K562 (cell line): Measurements from ENCODE around the gene ZAP70. TPM values are rescaled to one million over a fixed set of nuclear protein-coding genes. Genes with fewer than 3 reads are reported as not detected.

Experiments used
- ATAC-seq: fragments of 200-7000 bp; cut with Tn5 transposase; 3 replicates; pipeline ENCODE4 v1.9.1; 2020; ENCODE audit warnings: moderate library complexity
- BruUV-seq: library from RNA; stranded (reverse); fragments of 400-500 nt; replicated peaks from 2 replicates; lab custom pipeline; 2021; lab: Mats Ljungman, UMichigan
- CTCF ChIA-PET: fragments of 300-600 bp; formaldehyde crosslinking; extraction: SDS; loops from one replicate; lab custom pipeline; 2021; ENCODE audit warnings: low intra/inter-chr PET ratio; lab: Yijun Ruan, JAX
- POLR2A ChIA-PET: fragments of 300-600, 350-650 bp; sonication (Branson Sonifier 250); formaldehyde crosslinking; extraction: SDS; loops from one replicate; lab custom pipeline; 2021; ENCODE audit warnings: antibody characterized with exemption, inconsistent platforms; lab: Yijun Ruan, JAX
- DNase-seq, 4 experiments: peaks; one replicate each; pipeline versions ENCODE4 v3.0.0 to v3.0.0-alpha.2; 2011 to 2018; ENCODE audit warnings: low spot score in 3 of 4, mixed read lengths in 3 of 4; ENCODE audit errors: extremely low read depth in 1 of 4
- FAIRE-seq: peaks from 2 replicates; lab custom pipeline; 2011; peaks lifted over from hg19 to GRCh38; lab: Jason Lieb, UNC
- H2AFZ ChIP-seq: 2 replicates; pipeline ENCODE4 v1.6.0; 2011; ENCODE audit warnings: low read depth, low read length, control low read depth, inconsistent platforms
- H3K27ac ChIP-seq: fragments of 200-600 bp; 3 replicates; pipeline ENCODE4 v1.8.0; 2011; ENCODE audit warnings: low read depth, mild to moderate bottlenecking, control low read depth, inconsistent platforms, low read length, moderate library complexity, mixed read lengths; ENCODE audit errors: extremely low read depth
- H3K27me3 ChIP-seq, 2 experiments: fragments of 300-600 bp in 1 of 2; 2 replicates in 1 of 2; 3 replicates in 1 of 2; pipeline versions ENCODE4 v1.6.0 to v1.8.0; 2011; ENCODE audit warnings: inconsistent platforms in 2 of 2, low read length in 2 of 2, mild to moderate bottlenecking in 1 of 2, mixed read lengths in 1 of 2, moderate library complexity in 1 of 2; ENCODE audit not compliant: control insufficient read depth in 2 of 2, insufficient read depth in 2 of 2
- H3K36me3 ChIP-seq: fragments of 300-600 bp; 3 replicates; pipeline ENCODE4 v1.8.0; 2011; ENCODE audit warnings: mild to moderate bottlenecking, low read length, inconsistent platforms; ENCODE audit not compliant: control insufficient read depth, insufficient read depth
- H3K4me1 ChIP-seq, 2 experiments: fragments of 200-600 bp in 1 of 2; replicated peaks in 1 of 2; 2 replicates in 1 of 2; 3 replicates in 1 of 2; pipeline versions ENCODE4 v1.5.1 to v1.8.0; 2011; ENCODE audit warnings: inconsistent platforms in 2 of 2, low read length in 2 of 2, mild to moderate bottlenecking in 1 of 2, mixed read lengths in 1 of 2, moderate library complexity in 1 of 2; ENCODE audit not compliant: control insufficient read depth in 2 of 2, insufficient read depth in 2 of 2
- H3K4me2 ChIP-seq: 2 replicates; pipeline ENCODE4 v1.6.1; 2011; ENCODE audit warnings: low read length, control low read depth, inconsistent platforms, mixed read lengths; ENCODE audit not compliant: insufficient read depth
- H3K4me3 ChIP-seq: fragments of 200-600 bp; sonication (generic), shearing (Covaris generic); 2 replicates; pipeline ENCODE4 v1.5.1; 2016; ENCODE audit warnings: control low read depth, inconsistent platforms
- H3K79me2 ChIP-seq: fragments of 200-600 bp; 3 replicates; pipeline ENCODE4 v1.8.0; 2011; ENCODE audit warnings: low read length, inconsistent platforms; ENCODE audit not compliant: control insufficient read depth, insufficient read depth
- H3K9ac ChIP-seq, 2 experiments: 2 replicates each; pipeline versions ENCODE4 v1.6.0 to v1.6.1; 2011; ENCODE audit warnings: low read depth in 2 of 2, low read length in 2 of 2, control low read depth in 1 of 2, inconsistent platforms in 1 of 2, mild to moderate bottlenecking in 1 of 2, mixed read lengths in 1 of 2; ENCODE audit not compliant: insufficient read depth in 1 of 2
- H3K9me1 ChIP-seq: one replicate; pipeline ENCODE4 v1.6.0; 2011; ENCODE audit warnings: inconsistent platforms, mild to moderate bottlenecking, low read length, moderate library complexity; ENCODE audit not compliant: control insufficient read depth, insufficient read depth
- H3K9me3 ChIP-seq: replicated peaks from 2 replicates; pipeline ENCODE4 v1.5.1; 2011; ENCODE audit warnings: low read depth, low read length, inconsistent platforms; ENCODE audit not compliant: control insufficient read depth, insufficient read depth
- H4K20me1 ChIP-seq: replicated peaks from 2 replicates; pipeline ENCODE4 v1.6.1; 2011; ENCODE audit warnings: low read length, inconsistent platforms, mixed read lengths; ENCODE audit not compliant: control insufficient read depth, insufficient read depth
- ATF1 ChIP-seq, 2 experiments: fragments of 450-650 bp in 1 of 2; IDR thresholded peaks; 2 replicates each; pipeline ENCODE4 v1.6.1; 2016; ENCODE audit warnings: missing compliant biosample characterization in 1 of 2, missing genetic modification characterization in 1 of 2
- BRD9 ChIP-seq: fragments of 450-650 bp; IDR thresholded peaks from 2 replicates; pipeline ENCODE4 v1.6.1; 2018; ENCODE audit warnings: low read depth; ENCODE audit not compliant: partially characterized antibody
- CHD4 ChIP-seq: fragments of 200-600 bp; sonication (generic); IDR thresholded peaks from 3 replicates; pipeline ENCODE4 v1.6.1; 2012; ENCODE audit warnings: low read depth, mild to moderate bottlenecking, mixed read lengths, low read length, inconsistent platforms; ENCODE audit not compliant: insufficient read depth, insufficient replicate concordance, poor library complexity, severe bottlenecking
- CSDE1 ChIP-seq, 2 experiments: fragments of 450-650 bp; IDR thresholded peaks; 2 replicates each; pipeline ENCODE4 v1.6.1; 2016; ENCODE audit warnings: mild to moderate bottlenecking in 1 of 2
- FOXM1 ChIP-seq, 2 experiments: fragments of 450-650 bp in 1 of 2; sonication (generic) in 1 of 2; formaldehyde crosslinking in 1 of 2; IDR thresholded peaks; 2 replicates each; pipeline versions ENCODE4 v1.6.1 to v1.9.0; 2017 to 2022; ENCODE audit warnings: low read depth in 2 of 2, mild to moderate bottlenecking in 2 of 2, missing genetic modification reagents in 1 of 2, moderate library complexity in 1 of 2
- HSF4 ChIP-seq: fragments of 250-450 bp; sonication (Bioruptor Pico); IDR thresholded peaks from 2 replicates; pipeline ENCODE4 v2.1.2; 2022; ENCODE audit warnings: mild to moderate bottlenecking, moderate library complexity, borderline replicate concordance
- MITF ChIP-seq: IDR thresholded peaks from 2 replicates; pipeline ENCODE4 v1.6.1; 2014; ENCODE audit warnings: antibody characterized with exemption
- NBN ChIP-seq: fragments of 450-650 bp; IDR thresholded peaks from 2 replicates; pipeline ENCODE4 v1.6.1; 2016; ENCODE audit warnings: low read depth, mild to moderate bottlenecking
- NFYB ChIP-seq: IDR thresholded peaks from 2 replicates; pipeline ENCODE4 v1.6.1; 2011; ENCODE audit warnings: mild to moderate bottlenecking, moderate library complexity; ENCODE audit not compliant: insufficient read length; ENCODE audit errors: extremely low read depth
- PBX2 ChIP-seq, 2 experiments: IDR thresholded peaks in 1 of 2; conservative IDR thresholded peaks in 1 of 2; 2 replicates each; pipeline ENCODE4 v1.6.1; 2016; ENCODE audit warnings: low read depth in 2 of 2, mild to moderate bottlenecking in 1 of 2, missing compliant biosample characterization in 1 of 2, missing genetic modification characterization in 1 of 2, moderate library complexity in 1 of 2
- SP2 ChIP-seq: IDR thresholded peaks from 2 replicates; pipeline ENCODE4 v1.6.1; 2011; ENCODE audit warnings: mild to moderate bottlenecking, low read depth, low read length, moderate library complexity; ENCODE audit not compliant: poor library complexity, severe bottlenecking; ENCODE audit errors: extremely low read depth
- TAF1 ChIP-seq: IDR thresholded peaks from 2 replicates; pipeline ENCODE4 v1.6.1; 2011; ENCODE audit warnings: mild to moderate bottlenecking, low read length, moderate library complexity; ENCODE audit not compliant: insufficient read depth, control insufficient read depth, severe bottlenecking; ENCODE audit errors: extremely low read depth
- TCF7L2 ChIP-seq: fragments of 150-350 bp; IDR thresholded peaks from 2 replicates; pipeline ENCODE4 v1.6.1; 2016; ENCODE audit warnings: low read depth, mild to moderate bottlenecking, low read length, moderate library complexity
- ZNF316 ChIP-seq: fragments of 450-650 bp; IDR thresholded peaks from 2 replicates; pipeline ENCODE4 v1.6.1; 2016
- ZNF699 ChIP-seq: fragments of 250-450 bp; sonication (Bioruptor Pico); IDR thresholded peaks from 2 replicates; pipeline ENCODE4 v1.8.0; 2021; ENCODE audit warnings: mild to moderate bottlenecking, moderate library complexity; ENCODE audit not compliant: insufficient replicate concordance
- ZNF785 ChIP-seq: fragments of 250-450 bp; sonication (Bioruptor Pico); IDR thresholded peaks from 2 replicates; pipeline ENCODE4 v1.4.0; 2020; ENCODE audit warnings: mild to moderate bottlenecking
- WGBS: fragments of 100-300 bp; shearing (Covaris generic); methylation state at CpG from one replicate; pipeline ENCODE4 v1.1.6; 2016; ENCODE audit warnings: low coverage, mixed read lengths; ENCODE audit not compliant: insufficient coverage; ENCODE audit errors: missing lambda C conversion rate; 5-methylcytosine and 5-hydroxymethylcytosine counted together
- in situ Hi-C: fragments of 300-500 bp; cut with MboI; formaldehyde crosslinking; loops from 4 replicates; pipeline ENCODE4 v1.15.0; 2018; ENCODE audit warnings: inconsistent platforms, mixed read lengths
- intact Hi-C: fragments of 100-400 bp; cut with micrococcal nuclease; formaldehyde crosslinking; loops from 2 replicates; pipeline ENCODE4 v1.14.2; 2022
- polyA plus RNA-seq, 8 experiments: library from polyadenylated mRNA; depleted of rRNA in 4 of 8; stranded (reverse) in 5 of 8; unstranded in 3 of 8; fragments of >200 nt; fragmentation: Nextera tagmentation in 2 of 8; fragmentation: Illumina TruSeq in 1 of 8; extraction: Ambion mirVana in 2 of 8; extraction: Trizol in 1 of 8; gene quantifications; 2 replicates each; pipeline versions ENCODE4 v1.2.1 to v1.2.3, GENCODE V29; 2011 to 2014; ENCODE audit warnings: inconsistent platforms in 1 of 8, missing spikeins in 1 of 8
- total RNA-seq, 7 experiments: library from RNA; depleted of rRNA in 6 of 7; stranded (reverse); fragments of >200 nt in 6 of 7; fragmentation: Illumina TruSeq in 2 of 7; extraction: Trizol in 2 of 7; gene quantifications; 2 replicates each; pipeline versions ENCODE4 v1.2.1 to v1.2.3, GENCODE V29; 2011 to 2021; ENCODE audit warnings: low replicate concordance in 1 of 7

ZAP70 gene
- total and polyA plus RNA-seq, 9 of the 15 experiments (the other 6 are each of a cell fraction or from before 2014, with no cell fraction given), result 0.06 to 0.80 (median 0.21) TPM; not detected in 1

- POLR2A ChIA-PET, result interaction anchor here (0.6 to 1.6 kb wide), 2 partner anchors 8 to 92 kb away, joined by 3 to 5 read pairs; no protein-coding TSS in a partner anchor
- Histone ChIP-seq H3K4me2 (no peak overlapping the region), H3K9me1 (peaks cover 3% of the 10 kb centered on the region), H3K36me3 (no peaks in the 10 kb centered on the region), H3K27ac (no peak overlapping the region), H3K4me1 (peaks cover 20 to 28% of the 10 kb centered on the region in 2 experiments), H3K9me3 (no peaks in the 10 kb centered on the region; the same call in 1 of the 2 replicates), H4K20me1 (no peaks in the 10 kb centered on the region), H3K9ac (peak overlapping the region in 1 of 2 experiments; percentile 35; a peak in 2 of 4 replicates), H3K4me3 (no peak overlapping the region), H2AFZ (no peak overlapping the region), H3K79me2 (no peaks in the 10 kb centered on the region), H3K27me3 (no peaks in the 10 kb centered on the region)
- DNase-seq, result no peak
- BruUV-seq, result no TSS peak
- in situ Hi-C loops, result no loop called here
- intact Hi-C loops, result loop anchor here (10.0 kb wide), 1 partner anchor 677 kb away; no protein-coding TSS in a partner anchor
- WGBS, result 29% methylated on average over 10 of the region's 11 CpGs
- CTCF ChIA-PET, result no interaction called here
- TF ChIP-seq BRD9, result no peak
- TF ChIP-seq NFYB, result no peak
- TF ChIP-seq MITF, result no peak
- TF ChIP-seq ZNF699 (CRISPR knock-in tag), result no peak
- no peak for TF ChIP-seq CHD4
- no peak for TF ChIP-seq PBX2 (CRISPR knock-in tag; IDR thresholded peaks at IDR 0.05; ENCODE audit: low read depth)
- no peak for TF ChIP-seq PBX2 (tag; conservative IDR thresholded peaks at IDR 0.05; ENCODE audit: low read depth)
- TF ChIP-seq CSDE1 (IDR thresholded peaks at IDR 0.05), result no peak
- TF ChIP-seq NBN, result no peak
- no peak for TF ChIP-seq ZNF785 (CRISPR knock-in tag)
- TF ChIP-seq HSF4 (CRISPR knock-in tag), result no peak
- no peak for TF ChIP-seq ZNF316
- TF ChIP-seq SP2, result no peak
- TF ChIP-seq FOXM1 (IDR thresholded peaks at IDR 0.05; ENCODE audit: low read depth), result no peak
- TF ChIP-seq FOXM1 (CRISPR knock-in tag; IDR thresholded peaks at IDR 0.05; ENCODE audit: low read depth), result no peak
- TF ChIP-seq TCF7L2, result no peak
- no peak for TF ChIP-seq ATF1 (CRISPR knock-in tag; IDR thresholded peaks at IDR 0.05)
- TF ChIP-seq ATF1 (tag; IDR thresholded peaks at IDR 0.05), result no peak
- no peak for TF ChIP-seq TAF1
- ATAC-seq, result no peak
- no peak for FAIRE-seq
These were observed 5.9 kb upstream of the ZAP70 start for GRCh38 chr2:97707362-97708047.
